Activated naive CD8-positive, alpha-beta T cell treated with anti-CD3 and anti-CD28 coated beads for 36 hours (primary cell): ENCODE measurements around the gene ENOX1. TPM values are rescaled to one million over a fixed set of nuclear protein-coding genes. Genes with fewer than 3 reads are reported as not detected.

Source experiments
- DNase-seq: peaks from one replicate; pipeline ENCODE4 v3.0.0; 2021
- H3K27ac Mint-ChIP-seq: one replicate; pipeline ENCODE4 v1.8.0; 2022; ENCODE audit warnings: mild to moderate bottlenecking, moderate library complexity, mixed read lengths
- H3K27me3 Mint-ChIP-seq: one replicate; pipeline ENCODE4 v1.8.0; 2022; ENCODE audit warnings: mild to moderate bottlenecking, mixed read lengths
- H3K36me3 Mint-ChIP-seq: one replicate; pipeline ENCODE4 v1.8.0; 2021; ENCODE audit warnings: mild to moderate bottlenecking, mixed read lengths
- H3K4me1 Mint-ChIP-seq: one replicate; pipeline ENCODE4 v1.8.0; 2021; ENCODE audit warnings: mixed read lengths
- H3K4me3 Mint-ChIP-seq: one replicate; pipeline ENCODE4 v1.8.0; 2022; ENCODE audit warnings: mild to moderate bottlenecking, moderate library complexity, mixed read lengths
- H3K9me3 Mint-ChIP-seq: one replicate; pipeline ENCODE4 v1.8.0; 2022; ENCODE audit warnings: mixed read lengths
- total RNA-seq, 2 experiments: library from RNA; stranded (reverse); gene quantifications; one replicate each; pipeline ENCODE4 v1.2.3, GENCODE V29; 2021

The ENOX1 gene
- total RNA-seq, 2 experiments from 2014 or later, result not detected

DNA sequence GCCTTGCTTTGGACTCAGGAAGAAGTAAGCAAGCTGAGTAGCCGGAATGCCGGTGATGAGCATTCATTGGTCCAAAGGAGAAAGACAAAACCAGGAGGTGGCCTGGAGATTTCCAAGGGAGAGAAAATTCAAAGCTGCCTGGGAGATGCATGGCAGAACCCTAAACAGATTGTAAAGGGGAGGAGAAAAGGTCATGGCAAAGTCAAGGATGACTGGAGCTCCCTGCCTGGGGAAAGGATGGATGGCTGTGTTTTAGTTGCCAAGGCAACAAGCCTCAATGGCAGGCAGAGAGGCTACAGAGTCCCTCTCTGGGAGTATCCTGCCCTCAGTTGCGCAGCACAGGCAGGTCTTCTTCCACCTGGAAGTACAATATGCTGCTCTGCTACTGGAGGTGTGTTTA lies 134.0 kb downstream of the ENOX1 start:
- no peak for DNase-seq
- Mint-ChIP-seq H3K27me3 (no peaks in the 10 kb centered on the region), H3K9me3 (no peaks in the 10 kb centered on the region), H3K36me3 (no peaks in the 10 kb centered on the region), H3K4me1 (no peaks in the 10 kb centered on the region), H3K4me3 (no peak overlapping the region), H3K27ac (no peak overlapping the region)

DNA sequence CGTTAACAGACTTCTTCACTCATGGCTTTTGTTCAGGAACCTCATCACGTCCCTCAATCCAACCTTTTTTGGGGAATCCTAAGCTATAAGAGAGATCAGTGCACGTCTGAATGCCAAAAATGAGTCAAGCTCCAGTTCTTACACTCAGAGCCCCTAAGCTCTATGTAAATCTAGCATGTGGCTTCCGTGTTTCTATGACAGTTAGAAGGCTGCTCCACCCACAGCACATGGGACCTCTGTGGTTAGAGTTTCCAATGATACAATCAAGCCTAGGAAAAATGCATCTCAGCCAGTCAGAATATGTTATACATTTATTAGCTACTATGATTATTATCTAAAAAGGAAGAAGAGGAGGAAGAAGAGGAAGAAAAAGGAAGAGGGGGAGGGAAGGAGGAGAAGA lies 135.9 kb downstream of the ENOX1 start:
- H3K4me3 Mint-ChIP-seq, result no peak overlapping the region
- H3K4me1 Mint-ChIP-seq, result no peaks in the 10 kb centered on the region
- DNase-seq, result no peak
- no peak overlapping the region for H3K27ac Mint-ChIP-seq
- H3K27me3 Mint-ChIP-seq, result no peaks in the 10 kb centered on the region
- no peaks in the 10 kb centered on the region for H3K9me3 Mint-ChIP-seq
- no peaks in the 10 kb centered on the region for H3K36me3 Mint-ChIP-seq

DNA sequence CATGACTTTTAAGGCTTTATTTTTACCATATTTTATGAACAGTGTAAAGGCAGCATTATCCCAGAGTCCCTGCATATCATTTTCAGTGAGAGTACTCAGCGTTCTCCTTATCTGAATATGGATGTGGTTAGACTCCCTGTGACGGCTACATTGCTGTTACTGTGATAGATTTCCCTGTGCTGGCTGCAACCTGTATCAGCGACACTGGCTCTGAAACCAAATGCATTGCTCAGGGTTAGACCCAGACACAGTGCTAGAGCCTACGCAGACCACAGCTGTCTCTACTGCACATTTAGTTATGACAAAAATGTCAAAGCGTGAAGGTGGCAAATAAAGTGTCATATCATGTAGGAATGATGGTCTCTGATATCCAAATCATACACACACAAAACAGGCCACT lies 138.0 kb downstream of the ENOX1 start:
- H3K36me3 Mint-ChIP-seq, result no peaks in the 10 kb centered on the region
- no peaks in the 10 kb centered on the region for H3K27me3 Mint-ChIP-seq
- H3K4me3 Mint-ChIP-seq, result no peak overlapping the region
- no peak for DNase-seq
- H3K9me3 Mint-ChIP-seq, result no peaks in the 10 kb centered on the region
- H3K4me1 Mint-ChIP-seq, result no peaks in the 10 kb centered on the region
- H3K27ac Mint-ChIP-seq, result no peak overlapping the region

DNA sequence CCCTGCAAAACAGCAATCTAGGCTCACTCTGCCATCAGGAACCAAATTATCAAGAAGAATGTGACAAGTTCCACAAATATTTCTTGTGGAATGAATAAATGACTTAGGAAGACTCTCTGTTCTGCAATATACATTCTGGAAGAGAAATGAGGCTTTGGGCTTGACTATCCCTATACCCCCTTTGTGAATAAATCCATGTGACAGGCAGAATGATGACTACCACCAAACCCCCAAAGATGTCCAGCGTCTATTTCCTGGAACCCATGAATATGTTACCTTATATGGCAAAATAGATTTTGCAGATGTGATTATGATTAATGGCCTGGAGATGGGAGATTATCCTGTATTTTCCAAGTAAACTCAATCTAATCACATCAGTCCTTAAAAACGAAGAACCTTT lies 139.3 kb downstream of the ENOX1 start:
- no peaks in the 10 kb centered on the region for H3K27me3 Mint-ChIP-seq
- H3K9me3 Mint-ChIP-seq, result no peaks in the 10 kb centered on the region
- H3K4me1 Mint-ChIP-seq, result no peaks in the 10 kb centered on the region
- no peaks in the 10 kb centered on the region for H3K36me3 Mint-ChIP-seq
- no peak overlapping the region for H3K27ac Mint-ChIP-seq
- no peak overlapping the region for H3K4me3 Mint-ChIP-seq
- no peak for DNase-seq

DNA sequence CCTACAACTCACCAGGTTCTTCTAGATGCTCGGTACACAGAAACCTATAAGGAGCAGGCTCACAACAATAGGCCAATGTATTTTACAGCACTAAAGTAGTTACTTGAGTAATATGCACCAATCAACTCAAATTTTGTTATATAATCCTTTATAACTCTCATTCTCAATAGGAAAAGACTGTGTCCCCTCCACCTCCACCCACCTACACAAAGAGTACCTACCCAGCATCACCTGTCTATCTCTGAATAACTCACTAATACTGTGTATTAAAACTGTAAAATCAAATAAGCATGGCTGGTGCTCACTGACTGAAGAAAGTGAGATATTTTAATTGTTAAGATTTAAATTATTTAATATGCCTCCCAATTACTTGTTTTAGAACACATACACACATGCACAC lies 146.3 kb downstream of the ENOX1 start:
- no peaks in the 10 kb centered on the region for H3K36me3 Mint-ChIP-seq
- no peaks in the 10 kb centered on the region for H3K9me3 Mint-ChIP-seq
- H3K4me3 Mint-ChIP-seq, result no peak overlapping the region
- DNase-seq, result no peak
- peaks cover 15% of the 10 kb centered on the region for H3K27me3 Mint-ChIP-seq
- no peaks in the 10 kb centered on the region for H3K4me1 Mint-ChIP-seq
- no peak overlapping the region for H3K27ac Mint-ChIP-seq

DNA sequence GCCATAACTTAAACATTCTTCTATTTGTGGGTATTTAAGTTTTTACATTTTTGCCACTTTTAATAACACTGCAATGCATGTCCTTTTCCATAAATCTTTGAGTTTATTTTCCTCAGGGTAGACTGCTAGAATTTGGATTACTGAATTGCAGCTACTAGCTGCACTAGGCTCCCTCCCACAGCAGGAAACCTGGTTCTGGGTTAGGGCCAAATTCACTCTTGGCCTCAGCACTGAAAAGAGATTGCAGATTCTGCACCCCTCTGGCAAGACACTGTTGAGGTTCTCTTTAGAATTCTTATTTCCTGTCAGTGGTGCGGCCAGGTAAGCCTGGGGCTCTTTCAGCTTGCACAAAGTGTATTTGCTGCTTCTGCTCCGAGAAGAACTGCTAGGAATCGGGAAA lies 155.7 kb downstream of the ENOX1 start:
- no peaks in the 10 kb centered on the region for H3K36me3 Mint-ChIP-seq
- peaks cover 22% of the 10 kb centered on the region for H3K27me3 Mint-ChIP-seq
- DNase-seq, result no peak
- H3K4me1 Mint-ChIP-seq, result no peaks in the 10 kb centered on the region
- H3K9me3 Mint-ChIP-seq, result no peaks in the 10 kb centered on the region
- H3K27ac Mint-ChIP-seq, result no peak overlapping the region
- no peak overlapping the region for H3K4me3 Mint-ChIP-seq

DNA sequence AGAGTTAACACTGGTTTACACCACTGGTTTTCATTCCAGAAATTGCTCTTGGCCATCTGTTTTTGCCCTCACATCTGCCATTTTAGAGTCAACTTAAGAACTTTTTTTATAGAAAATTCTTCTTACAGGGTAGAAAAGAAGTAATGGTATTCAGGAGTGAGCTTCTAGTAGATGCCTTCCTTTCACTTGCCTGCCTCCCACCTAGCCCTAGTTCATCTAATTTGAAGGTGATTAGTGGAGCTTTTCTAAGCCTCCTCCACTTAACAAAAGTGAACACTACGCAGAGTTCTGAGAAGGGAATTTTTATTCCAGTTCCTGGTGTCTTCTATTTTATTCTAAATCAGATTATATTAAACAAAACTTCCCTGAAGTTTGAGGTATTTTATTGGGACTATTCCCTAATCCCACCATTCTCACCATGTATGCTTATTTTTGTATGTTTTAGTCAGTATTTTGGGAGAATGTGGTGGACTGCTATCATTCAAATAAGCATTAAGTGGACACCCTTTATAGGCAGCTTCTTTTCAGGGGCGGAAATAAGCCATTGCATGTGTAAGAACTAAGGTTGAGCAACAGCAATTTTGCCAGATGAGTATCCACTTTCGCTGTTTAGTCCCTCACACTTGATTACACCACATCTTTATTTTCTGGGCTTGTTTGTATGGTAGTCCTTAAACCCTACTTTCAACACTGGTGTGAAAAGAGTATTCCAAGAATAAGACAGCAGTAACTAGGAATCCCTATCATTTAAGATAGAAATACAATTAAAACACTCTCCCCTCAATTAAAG lies 156.9 kb downstream of the ENOX1 start:
- DNase-seq, result no peak
- no peak overlapping the region for H3K27ac Mint-ChIP-seq
- peaks cover 20% of the 10 kb centered on the region for H3K27me3 Mint-ChIP-seq
- no peaks in the 10 kb centered on the region for H3K4me1 Mint-ChIP-seq
- no peak overlapping the region for H3K4me3 Mint-ChIP-seq
- no peaks in the 10 kb centered on the region for H3K9me3 Mint-ChIP-seq
- no peaks in the 10 kb centered on the region for H3K36me3 Mint-ChIP-seq

DNA sequence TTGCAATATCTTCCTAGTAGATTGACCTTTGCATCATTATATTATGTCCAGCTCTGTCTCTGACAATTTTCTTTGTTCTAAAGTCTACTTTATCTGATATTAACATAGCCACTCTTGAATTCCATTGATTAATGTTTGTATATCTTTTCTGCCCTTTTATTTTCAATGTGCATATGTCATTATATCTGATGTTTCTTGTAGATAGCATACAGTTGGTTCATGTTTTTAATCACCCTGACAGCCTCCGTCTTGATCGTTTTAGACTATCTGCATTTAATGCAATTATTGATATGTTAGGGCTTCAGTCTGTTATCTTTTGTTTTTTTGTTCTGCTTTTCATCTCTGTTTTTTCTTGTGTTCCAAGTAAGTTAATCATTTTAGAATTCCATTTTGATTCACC lies 159.8 kb downstream of the ENOX1 start:
- Mint-ChIP-seq H3K27ac (no peak overlapping the region), H3K27me3 (peaks cover 12% of the 10 kb centered on the region), H3K9me3 (peaks cover 4% of the 10 kb centered on the region), H3K4me3 (no peak overlapping the region), H3K4me1 (no peaks in the 10 kb centered on the region), H3K36me3 (no peaks in the 10 kb centered on the region)
- no peak for DNase-seq

DNA sequence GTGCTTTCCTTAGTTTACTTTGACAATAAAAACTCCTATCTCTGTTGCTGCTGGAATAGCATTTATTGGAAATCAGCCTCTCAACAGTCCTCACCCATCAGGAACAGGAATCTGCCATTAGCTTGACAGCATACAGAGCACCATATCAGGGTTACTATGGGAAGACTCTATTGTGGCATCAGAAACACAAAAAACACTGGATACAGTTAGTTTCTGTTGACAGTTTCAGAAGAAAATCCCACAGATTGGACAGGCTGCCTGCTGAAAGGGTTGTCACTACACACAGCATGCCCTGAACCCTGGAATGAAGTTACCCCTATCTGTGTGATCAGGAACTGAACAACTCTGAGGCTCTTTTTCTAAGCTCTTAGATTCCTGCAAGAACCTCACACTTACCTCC lies 172.7 kb downstream of the ENOX1 start:
- no peak for DNase-seq
- no peaks in the 10 kb centered on the region for H3K4me1 Mint-ChIP-seq
- H3K4me3 Mint-ChIP-seq, result no peak overlapping the region
- no peak overlapping the region for H3K27ac Mint-ChIP-seq
- peaks cover 2% of the 10 kb centered on the region for H3K9me3 Mint-ChIP-seq
- H3K36me3 Mint-ChIP-seq, result no peaks in the 10 kb centered on the region
- H3K27me3 Mint-ChIP-seq, result peaks cover 4% of the 10 kb centered on the region

DNA sequence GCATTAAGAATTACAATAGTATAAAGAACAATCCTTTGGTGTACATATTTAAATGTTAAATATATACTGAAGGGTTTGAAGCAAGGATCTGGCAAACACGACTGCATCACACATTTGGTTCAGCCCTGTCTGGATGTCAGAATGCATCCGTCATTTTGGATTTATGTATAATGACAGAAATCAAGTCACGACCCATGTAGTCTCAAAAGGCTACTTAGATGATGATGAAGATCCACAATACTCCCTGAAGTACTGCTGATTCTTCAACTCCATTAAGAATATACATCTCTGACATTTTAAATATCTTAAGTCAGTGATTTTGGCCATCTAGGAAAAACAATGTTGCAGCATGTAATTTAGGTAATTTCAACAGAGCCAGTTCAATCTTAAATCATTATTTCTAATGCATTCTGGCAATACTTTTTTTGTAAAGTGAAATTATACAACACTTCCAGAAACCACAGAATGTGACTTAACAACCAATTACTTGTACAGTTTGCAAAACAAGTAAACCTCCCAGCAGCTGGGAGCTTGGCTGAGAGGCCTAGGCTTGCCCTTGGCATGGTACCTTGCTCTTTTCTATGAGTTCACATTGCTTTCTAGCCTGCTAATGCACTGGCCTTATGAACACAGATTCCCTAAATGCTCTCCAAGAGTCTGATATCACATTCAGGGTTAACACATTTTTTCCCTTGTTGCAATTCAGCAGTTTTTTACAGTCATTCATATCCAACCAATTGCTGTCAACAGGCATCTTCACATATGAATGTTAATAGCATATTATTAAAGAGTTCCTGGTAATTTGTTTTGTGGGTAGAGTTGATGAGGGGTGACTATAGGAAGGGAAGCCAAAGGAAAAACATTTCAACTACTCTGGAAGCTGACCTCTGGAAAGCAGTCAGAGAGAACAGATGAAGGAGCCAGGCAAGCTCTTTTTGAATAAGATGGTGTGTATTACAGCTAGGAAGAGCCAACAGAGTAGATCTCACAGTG lies 175.2 kb downstream of the ENOX1 start:
- Mint-ChIP-seq H3K4me1 (no peaks in the 10 kb centered on the region), H3K9me3 (no peaks in the 10 kb centered on the region), H3K27me3 (no peaks in the 10 kb centered on the region), H3K4me3 (no peak overlapping the region), H3K27ac (no peak overlapping the region), H3K36me3 (no peaks in the 10 kb centered on the region)
- DNase-seq, result no peak

DNA sequence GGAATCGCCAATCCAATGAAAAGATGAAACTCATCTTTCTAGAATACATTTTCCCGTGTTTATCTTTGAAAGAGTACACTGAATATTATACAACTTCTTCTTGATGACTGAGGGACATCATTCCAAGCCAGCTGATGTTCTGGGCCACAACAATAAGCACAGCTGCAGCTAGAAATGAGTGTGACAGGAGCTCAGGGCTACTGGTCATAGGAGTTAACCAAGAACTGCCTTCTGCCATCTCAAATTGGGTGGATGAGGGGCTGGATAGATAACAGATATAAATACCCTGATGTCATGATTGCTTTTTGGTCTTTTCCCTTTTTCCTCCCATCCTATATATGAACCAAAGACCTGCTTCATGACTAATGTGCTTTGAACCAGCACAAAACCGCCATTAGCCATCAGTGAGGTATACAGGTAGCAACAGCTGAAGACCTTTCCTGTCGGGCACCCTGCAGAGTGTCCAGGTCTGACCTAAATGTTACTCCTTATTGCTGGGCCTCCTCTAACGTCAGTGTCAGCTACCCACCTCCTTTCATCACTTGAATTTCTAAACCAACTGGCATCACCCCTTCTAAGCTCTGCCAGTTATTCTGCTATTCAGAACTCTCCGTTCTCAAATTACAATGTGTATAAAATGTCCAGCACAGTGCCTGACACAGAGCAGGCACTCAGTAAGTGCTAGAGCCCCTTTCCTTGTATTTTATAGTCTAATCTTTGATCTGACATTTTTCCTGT lies 178.2 kb downstream of the ENOX1 start:
- Mint-ChIP-seq H3K9me3 (peaks cover 12% of the 10 kb centered on the region), H3K4me3 (no peak overlapping the region), H3K27ac (no peak overlapping the region), H3K36me3 (peaks cover 1% of the 10 kb centered on the region), H3K4me1 (no peaks in the 10 kb centered on the region), H3K27me3 (peaks cover 10% of the 10 kb centered on the region)
- no peak for DNase-seq

DNA sequence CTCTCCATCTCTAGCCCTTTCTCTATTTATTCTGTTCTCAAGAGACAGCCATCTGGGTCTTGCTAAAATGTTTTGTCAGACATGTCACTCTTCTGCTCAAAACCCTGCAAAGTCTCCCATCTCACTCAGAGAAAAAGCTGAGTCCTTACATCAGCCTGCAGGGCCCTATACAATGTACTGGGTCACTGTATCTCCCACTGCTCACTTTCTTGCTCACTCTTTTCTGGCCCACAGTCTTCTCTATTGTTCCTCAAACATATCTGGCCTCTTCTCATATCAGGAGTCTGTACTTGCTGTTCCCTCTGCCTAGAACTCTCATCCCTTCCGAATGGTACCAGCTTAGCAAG lies 189.2 kb downstream of the ENOX1 start:
- no peak overlapping the region for H3K27ac Mint-ChIP-seq
- DNase-seq, result no peak
- H3K36me3 Mint-ChIP-seq, result no peaks in the 10 kb centered on the region
- peaks cover 8% of the 10 kb centered on the region for H3K4me1 Mint-ChIP-seq
- H3K27me3 Mint-ChIP-seq, result no peaks in the 10 kb centered on the region
- H3K9me3 Mint-ChIP-seq, result peaks cover 1% of the 10 kb centered on the region
- H3K4me3 Mint-ChIP-seq, result no peak overlapping the region

DNA sequence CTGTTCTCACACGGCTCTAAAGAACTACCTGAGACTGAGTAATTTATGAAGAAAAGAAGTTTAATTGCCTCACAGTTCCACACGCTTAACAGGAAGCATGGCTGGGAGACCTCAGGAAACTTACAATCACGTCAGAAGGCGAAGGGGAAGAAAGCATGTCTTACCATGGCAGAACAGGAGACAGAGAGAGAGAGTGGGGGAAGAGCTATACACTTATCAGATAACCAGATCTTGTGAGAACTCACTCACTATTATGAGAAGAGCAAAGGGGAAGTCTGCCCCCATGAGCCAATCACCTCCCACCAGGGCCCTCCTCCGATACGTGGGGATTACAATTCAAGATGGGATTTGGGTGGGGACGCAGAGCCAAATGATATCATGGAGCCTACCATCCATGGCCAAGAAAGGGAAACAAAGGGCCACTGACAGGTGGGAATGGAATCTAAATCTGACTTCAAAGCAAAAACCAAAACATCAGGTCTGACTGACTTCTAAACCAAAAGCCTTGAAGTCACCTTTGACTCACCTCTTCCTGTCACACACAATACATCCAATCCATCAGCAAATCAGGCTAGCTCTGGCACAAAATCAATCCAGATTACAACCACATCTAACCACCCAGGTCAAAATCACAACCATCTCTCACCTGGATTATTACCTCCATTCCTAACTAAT lies 189.7 kb downstream of the ENOX1 start:
- H3K27ac Mint-ChIP-seq, result no peak overlapping the region
- H3K9me3 Mint-ChIP-seq, result peaks cover 1% of the 10 kb centered on the region
- no peaks in the 10 kb centered on the region for H3K36me3 Mint-ChIP-seq
- H3K27me3 Mint-ChIP-seq, result no peaks in the 10 kb centered on the region
- H3K4me1 Mint-ChIP-seq, result peaks cover 8% of the 10 kb centered on the region
- no peak for DNase-seq
- H3K4me3 Mint-ChIP-seq, result no peak overlapping the region

DNA sequence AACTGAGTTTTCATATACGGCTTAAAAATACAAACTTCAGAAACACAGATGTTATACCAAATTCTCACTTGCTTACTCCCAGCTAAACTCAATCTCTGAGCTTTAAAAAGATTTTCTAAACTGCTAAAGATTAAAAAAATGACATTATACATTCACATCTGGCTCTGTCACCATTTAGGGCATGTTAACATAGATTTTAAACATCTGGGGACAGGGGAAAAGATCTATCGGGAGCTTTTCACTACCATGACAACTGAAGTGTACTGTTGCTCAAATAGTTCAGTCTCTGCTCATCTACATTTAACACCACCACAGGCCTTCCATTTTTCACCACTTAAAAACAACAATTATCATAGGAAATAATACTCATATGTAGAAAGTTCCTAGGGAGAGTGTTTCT lies 190.8 kb downstream of the ENOX1 start:
- DNase-seq, result no peak
- Mint-ChIP-seq H3K27ac (no peak overlapping the region), H3K27me3 (no peaks in the 10 kb centered on the region), H3K36me3 (no peaks in the 10 kb centered on the region), H3K4me3 (no peak overlapping the region), H3K9me3 (peaks cover 1% of the 10 kb centered on the region), H3K4me1 (peaks cover 8% of the 10 kb centered on the region)

DNA sequence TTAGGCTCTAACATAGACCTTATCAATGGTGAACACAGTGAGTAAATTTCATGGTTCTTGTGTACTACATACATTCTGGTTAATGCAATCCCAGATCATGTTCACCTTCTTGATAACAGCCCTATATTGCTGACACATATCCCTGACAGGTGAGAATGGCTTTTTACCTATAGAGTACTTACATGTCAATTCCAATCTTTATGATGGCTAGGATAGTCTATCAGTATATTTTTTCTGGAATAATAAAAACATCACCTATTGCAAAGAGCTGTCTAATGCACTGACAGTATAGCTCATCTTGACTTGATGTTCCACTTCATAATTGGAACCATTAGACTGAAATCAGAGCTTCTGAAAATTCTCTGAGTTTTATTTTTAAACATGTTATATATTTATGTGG lies 199.4 kb downstream of the ENOX1 start:
- Mint-ChIP-seq H3K36me3 (no peaks in the 10 kb centered on the region), H3K9me3 (no peaks in the 10 kb centered on the region), H3K27me3 (peaks cover 13% of the 10 kb centered on the region), H3K4me1 (no peaks in the 10 kb centered on the region), H3K27ac (no peak overlapping the region), H3K4me3 (no peak overlapping the region)
- DNase-seq, result no peak
